Heart left ventricle (tissue), 13 donors: ENCODE results near the gene AP4E1.

ENCODE experiments used
- CTCF ChIP-seq, 12 donors: fragments of 200-600 bp; sonication (generic) in 4 of 12; IDR thresholded peaks; one replicate each; pipeline versions ENCODE4 v1.5.0 to v1.8.0; 2018 to 2022; ENCODE audit warnings: antibody characterized with exemption in 12 of 12, mild to moderate bottlenecking in 5 of 12
- POLR2A ChIP-seq, 2 donors: fragments of 450-650 bp; IDR thresholded peaks; one replicate each; pipeline ENCODE4 v1.6.1; 2017; ENCODE audit warnings: antibody characterized with exemption in 2 of 2, mild to moderate bottlenecking in 2 of 2, moderate library complexity in 2 of 2
- donor health status: ischemic (EF 13 %, LVEDD 7.1; RV severe dilation, severe dysfunction).
- donor health status: DM: no; HTN: yes; CAD: no.
- donor health status: DM: no; HTN: no; CAD: no.
- donor health status: ischemic (EF 25% LVEDD 6.9; RV normal size, moderate dysfunction).
- donor health status: ischemic (EF 25% LVEDD 5.7; RV mildly dilated, moderate dysfunction).
- donor health status: ischemic (EF 35%, LVEDD 5.7; RV mildly dilated, moderate dysfunction).
- donor health status: nonischemic (EF 11% LVEDD 7.7; RV severe dilation, severe dysfunction).
- donor health status: DM: yes; HTN: yes; CAD: no.
- donor health status: PGD.
- donor health status: ischemic (EF 29% LVEDD 5.4; RV normal size, mild dysfunction).
- donor health status: nonischemic (EF 23%, LVEDD 6.1; RV moderate dilation, normal function).

GRCh38 chr15:50871832-50872231 is 36.7 kb upstream of the AP4E1 start:
- TF ChIP-seq CTCF (IDR thresholded peaks at IDR 0.05) (no peak), POLR2A (IDR thresholded peaks at IDR 0.05) (no peak)
